Measurements from ENCODE around the gene UACA.

The UACA gene

GRCh38 chr15:70715840-70716485, 47.4 kb downstream of the UACA start:
- TF ChIP-seq CTCF (IDR thresholded peaks at IDR 0.05; ENCODE audit: low read depth, low read length) = no peak
- H3K4me3 ChIP-seq (ENCODE audit: low read depth, low read length) = no peak overlapping the region

- no peak overlapping the region for H3K4me3 ChIP-seq (ENCODE audit: low read depth, low read length)
- TF ChIP-seq CTCF (IDR thresholded peaks at IDR 0.05; ENCODE audit: low read depth, low read length) = no peak
These were observed 48.8 kb downstream of the UACA start for GRCh38 chr15:70714565-70714964.

GRCh38 chr15:70714015-70714414, 49.3 kb downstream of the UACA start:
- no peak overlapping the region for H3K4me3 ChIP-seq (ENCODE audit: low read depth, low read length)
- no peak for TF ChIP-seq CTCF (IDR thresholded peaks at IDR 0.05; ENCODE audit: low read depth, low read length)

- no peak for TF ChIP-seq CTCF (IDR thresholded peaks at IDR 0.05; ENCODE audit: low read depth, low read length)
- H3K4me3 ChIP-seq (ENCODE audit: low read depth, low read length) = no peak overlapping the region
These were observed 51.1 kb downstream of the UACA start for GRCh38 chr15:70712271-70712670.

- H3K4me3 ChIP-seq (ENCODE audit: low read depth, low read length) = no peak overlapping the region
- no peak for TF ChIP-seq CTCF (IDR thresholded peaks at IDR 0.05; ENCODE audit: low read depth, low read length)
These were observed 52.6 kb downstream of the UACA start for GRCh38 chr15:70710714-70711113.

GRCh38 chr15:70708839-70709238, 54.5 kb downstream of the UACA start:
- no peak overlapping the region for H3K4me3 ChIP-seq (ENCODE audit: low read depth, low read length)

More at GRCh38 chr15:70708839-70709238, 54.5 kb downstream of the UACA start:
- TF ChIP-seq CTCF (IDR thresholded peaks at IDR 0.05; ENCODE audit: low read depth, low read length) = no peak
